NCI-H1417 treated with DMSO at 0.1 percent for 48 hours (cell line): ENCODE measurements around the gene EPN3.

ENCODE experiments used
- DNase-seq: peaks from one replicate; lab custom pipeline; 2025; lab: John Stamatoyannopoulos, UW

The EPN3 gene

GRCh38 chr17:50532452-50533024, at the start of gene EPN3:
EPN3 (plus strand) TSS chr17:50532735; CDS start chr17:50536557, 3,822 bp downstream.
- DNase-seq: no peak

GRCh38 chr17:50483266-50483665, 49.3 kb upstream of the EPN3 start:
- DNase-seq: no peak

- DNase-seq: no peak
These were observed 48.0 kb upstream of the EPN3 start for GRCh38 chr17:50484386-50485155.

GRCh38 chr17:50487213-50488096, 45.1 kb upstream of the EPN3 start:
- no peak for DNase-seq

GRCh38 chr17:50488880-50489279, 43.7 kb upstream of the EPN3 start:
- DNase-seq: no peak

GRCh38 chr17:50491505-50491904, 41.0 kb upstream of the EPN3 start:
- no peak for DNase-seq

GRCh38 chr17:50492214-50492613, 40.3 kb upstream of the EPN3 start:
- no peak for DNase-seq

GRCh38 chr17:50493744-50494143, 38.8 kb upstream of the EPN3 start:
- DNase-seq: no peak

- no peak for DNase-seq
These were observed 37.2 kb upstream of the EPN3 start for GRCh38 chr17:50495217-50495823.

GRCh38 chr17:50495918-50496317, 36.6 kb upstream of the EPN3 start:
- DNase-seq: no peak

- DNase-seq: no peak
These were observed 34.3 kb upstream of the EPN3 start for GRCh38 chr17:50498021-50498874.

GRCh38 chr17:50499270-50499669, 33.3 kb upstream of the EPN3 start:
- no peak for DNase-seq

- no peak for DNase-seq
These were observed 32.8 kb upstream of the EPN3 start for GRCh38 chr17:50499721-50500120.

GRCh38 chr17:50501054-50501453, 31.5 kb upstream of the EPN3 start:
- no peak for DNase-seq

- no peak for DNase-seq
These were observed 30.1 kb upstream of the EPN3 start for GRCh38 chr17:50502301-50502990.

GRCh38 chr17:50505591-50506130, 26.9 kb upstream of the EPN3 start:
- DNase-seq: no peak

- DNase-seq: no peak
These were observed 26.2 kb upstream of the EPN3 start for GRCh38 chr17:50506298-50506697.

- DNase-seq: no peak
These were observed 24.5 kb upstream of the EPN3 start, which contains the start of gene MYCBPAP for GRCh38 chr17:50507871-50508572. MYCBPAP (plus strand) TSS chr17:50508439; CDS start chr17:50508675, 236 bp downstream.

GRCh38 chr17:50508573-50509460, 23.7 kb upstream of the EPN3 start:
- DNase-seq: no peak
